GM10266 (cell line): ENCODE results near the gene CDK17.
"Not testable (repeated sequence)": the region's sequence is repeated elsewhere in the genome, so short reads cannot be mapped to it uniquely, and the experiment has no call there.

Experiments
- DNase-seq: peaks from one replicate; pipeline ENCODE4 v3.0.0; 2012; ENCODE audit errors: extremely low spot score
- TF ChIP-seq, protein P1 (sequence below): IDR thresholded peaks from 2 replicates; pipeline ENCODE4 v1.5.1; 2012; ENCODE audit warnings: mild to moderate bottlenecking, low read depth; ENCODE audit not compliant: control insufficient read depth, insufficient read depth; ENCODE audit errors: missing control alignments

Gene CDK17

DNA sequence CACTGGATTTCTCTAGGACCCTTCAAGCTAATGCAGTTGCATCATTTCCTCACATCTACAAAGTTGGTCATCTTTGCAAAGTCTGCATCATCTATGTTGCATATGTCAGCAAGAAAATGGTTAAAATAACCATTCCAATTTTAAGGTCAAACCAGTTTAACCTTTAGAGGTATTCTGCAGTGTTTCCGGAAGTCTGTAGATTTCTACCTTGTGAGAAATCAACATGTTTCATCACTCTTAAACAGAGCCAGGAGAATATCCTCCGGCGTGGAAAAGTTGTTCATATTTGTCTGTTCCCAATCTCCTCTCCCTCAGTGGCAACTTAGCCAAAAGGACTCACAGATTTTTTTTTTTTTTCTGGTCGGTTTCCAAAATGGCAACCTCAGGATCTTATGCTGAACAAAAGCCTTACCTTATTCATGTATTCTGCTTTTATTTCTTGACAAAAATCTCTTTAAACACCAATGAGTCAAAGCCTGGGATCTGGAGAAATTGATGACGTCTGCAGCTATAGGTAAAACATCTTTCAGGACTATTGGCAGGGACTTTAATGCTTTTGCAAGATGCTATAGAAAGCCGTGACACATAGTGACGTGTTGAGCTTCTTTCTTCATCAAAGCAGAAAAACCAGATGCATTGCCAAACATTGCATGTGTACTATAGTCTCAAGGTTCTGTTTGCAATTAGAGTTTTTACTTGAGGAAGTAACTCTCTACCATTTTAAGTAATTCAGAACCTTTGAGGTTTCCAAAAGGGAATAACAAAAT, 16.0 kb upstream of the CDK17 start:
- DNase-seq: no peak
- TF ChIP-seq, protein P1, sequence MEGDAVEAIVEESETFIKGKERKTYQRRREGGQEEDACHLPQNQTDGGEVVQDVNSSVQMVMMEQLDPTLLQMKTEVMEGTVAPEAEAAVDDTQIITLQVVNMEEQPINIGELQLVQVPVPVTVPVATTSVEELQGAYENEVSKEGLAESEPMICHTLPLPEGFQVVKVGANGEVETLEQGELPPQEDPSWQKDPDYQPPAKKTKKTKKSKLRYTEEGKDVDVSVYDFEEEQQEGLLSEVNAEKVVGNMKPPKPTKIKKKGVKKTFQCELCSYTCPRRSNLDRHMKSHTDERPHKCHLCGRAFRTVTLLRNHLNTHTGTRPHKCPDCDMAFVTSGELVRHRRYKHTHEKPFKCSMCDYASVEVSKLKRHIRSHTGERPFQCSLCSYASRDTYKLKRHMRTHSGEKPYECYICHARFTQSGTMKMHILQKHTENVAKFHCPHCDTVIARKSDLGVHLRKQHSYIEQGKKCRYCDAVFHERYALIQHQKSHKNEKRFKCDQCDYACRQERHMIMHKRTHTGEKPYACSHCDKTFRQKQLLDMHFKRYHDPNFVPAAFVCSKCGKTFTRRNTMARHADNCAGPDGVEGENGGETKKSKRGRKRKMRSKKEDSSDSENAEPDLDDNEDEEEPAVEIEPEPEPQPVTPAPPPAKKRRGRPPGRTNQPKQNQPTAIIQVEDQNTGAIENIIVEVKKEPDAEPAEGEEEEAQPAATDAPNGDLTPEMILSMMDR: no peak

DNA sequence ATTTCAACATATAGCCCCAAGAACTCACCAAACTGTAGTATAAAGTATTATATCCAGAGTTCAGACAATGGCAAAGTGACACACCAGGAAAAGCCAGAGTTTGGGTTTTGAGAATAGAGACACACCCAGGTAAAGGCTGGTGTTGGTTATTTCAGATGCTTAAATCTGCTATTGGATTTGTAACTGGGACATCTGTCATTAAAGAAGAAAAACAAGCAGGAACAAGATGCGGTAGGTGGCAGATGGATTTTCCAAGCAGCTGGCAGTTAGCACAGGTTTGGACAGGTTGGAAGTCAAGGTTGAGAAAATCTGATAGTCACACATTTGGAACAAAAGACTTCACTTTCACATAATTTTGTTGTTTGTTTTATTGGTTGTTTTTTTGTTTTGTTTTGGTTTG, 14.4 kb upstream of the CDK17 start:
- TF ChIP-seq, protein P1: no peak
- DNase-seq: no peak

DNA sequence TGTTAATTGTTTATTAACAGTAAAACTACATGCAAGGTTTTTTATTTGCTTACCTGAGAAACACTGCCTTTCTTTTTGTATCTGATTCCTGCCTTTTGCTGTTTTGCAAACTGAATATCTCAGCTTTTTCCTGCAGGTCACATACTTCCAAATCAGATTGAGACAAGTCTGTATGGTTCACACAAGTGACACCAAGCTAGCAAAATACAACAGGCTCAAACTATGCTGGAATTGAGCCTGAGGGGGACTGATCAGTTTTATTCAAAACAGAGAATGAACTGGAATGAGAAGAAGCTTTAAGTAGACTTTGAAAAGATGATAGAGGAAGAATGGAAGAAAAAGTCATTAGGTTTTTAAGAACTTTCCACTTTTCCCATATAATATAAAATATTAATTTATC, 12.2 kb upstream of the CDK17 start:
- TF ChIP-seq, protein P1: no peak
- DNase-seq: no peak

DNA sequence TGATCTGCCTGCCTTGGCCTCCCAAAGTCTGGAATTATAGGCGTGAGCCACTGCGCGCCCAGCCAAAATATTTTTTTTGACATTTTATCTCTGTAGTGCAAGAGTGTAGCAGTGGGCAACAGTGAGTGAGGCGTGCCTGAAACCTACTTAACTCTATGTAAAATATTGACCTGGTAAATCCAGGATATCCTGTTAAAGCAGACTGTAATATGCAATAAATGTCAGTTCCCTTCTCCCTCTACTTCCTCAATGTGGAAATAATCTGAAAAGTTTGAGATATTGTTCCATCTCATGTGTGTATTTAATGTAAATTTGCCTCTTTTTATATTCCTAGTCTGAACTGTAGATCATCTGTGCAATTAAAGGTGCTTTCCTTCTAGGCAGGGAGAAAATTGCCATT, 9.5 kb upstream of the CDK17 start:
- TF ChIP-seq, protein P1: no peak
- no peak for DNase-seq

DNA sequence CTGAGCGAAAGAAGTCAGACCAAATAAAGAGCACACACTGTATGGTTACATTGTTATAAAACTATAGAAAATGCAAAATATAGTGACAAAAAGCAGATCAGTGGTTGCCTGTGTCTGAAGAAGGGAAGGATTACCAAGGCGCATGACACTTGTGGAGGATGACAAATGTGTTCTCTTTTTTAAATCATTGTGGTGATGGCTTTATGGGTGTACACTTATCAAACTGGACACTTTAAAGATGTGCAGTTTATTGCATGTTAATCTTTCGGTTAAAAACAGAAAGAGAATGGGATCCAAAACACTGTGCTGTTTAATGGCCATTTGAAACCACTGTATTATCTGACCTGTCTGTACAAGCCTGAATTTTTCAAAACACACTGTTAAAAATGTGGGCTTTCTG, 8.8 kb upstream of the CDK17 start:
- TF ChIP-seq, protein P1: no peak
- DNase-seq: no peak

DNA sequence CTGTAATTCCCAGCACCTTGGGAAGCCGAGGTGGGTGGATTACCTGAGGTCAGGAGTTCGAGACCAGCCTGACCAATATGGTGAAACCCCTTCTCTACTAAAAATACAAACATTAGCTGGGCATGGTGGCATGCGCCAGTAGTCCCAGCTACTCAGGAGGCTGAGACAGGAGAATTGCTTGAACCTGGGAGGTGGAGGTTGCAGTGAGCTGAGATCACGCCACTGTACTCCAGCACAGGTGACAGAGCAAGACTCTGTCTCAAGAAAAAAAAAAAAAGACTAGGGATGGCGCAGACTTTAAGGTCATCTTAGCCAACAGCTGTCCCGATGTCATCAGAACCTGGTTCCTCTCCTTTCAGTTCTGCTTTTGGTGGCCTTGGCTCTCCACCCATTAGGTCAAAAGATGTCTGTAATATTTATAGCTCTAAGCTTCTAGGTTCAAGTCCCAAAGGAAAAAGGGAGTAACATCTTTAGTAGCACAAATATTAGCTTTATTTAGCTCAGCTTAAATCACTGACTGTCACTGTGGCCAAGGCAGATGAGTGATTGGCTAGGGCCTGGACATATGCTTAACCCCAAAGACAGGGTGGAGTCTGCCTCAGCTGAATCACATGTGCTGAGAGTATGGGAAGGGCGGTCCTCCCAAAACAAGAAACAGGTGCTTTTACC, 7.3 kb upstream of the CDK17 start:
- peak; percentile 71 for DNase-seq

DNA sequence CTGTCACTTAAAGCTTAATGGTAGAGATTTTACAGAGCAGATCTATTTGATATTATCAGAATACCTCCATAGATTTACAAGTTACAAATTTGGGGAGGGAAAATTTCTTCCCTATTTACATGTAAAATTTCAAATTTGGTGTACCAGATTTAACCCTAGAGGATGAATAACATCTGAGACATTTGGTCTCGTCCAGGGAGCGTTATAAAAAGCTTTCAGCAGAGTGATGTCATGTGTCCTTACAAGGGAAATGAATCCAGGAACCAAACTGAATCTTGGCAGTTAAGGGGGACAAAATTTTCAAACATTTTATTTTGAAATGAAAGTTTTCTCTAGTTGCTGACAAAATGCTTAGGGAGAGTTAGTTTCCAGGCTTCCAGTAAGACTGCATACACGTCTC, 4.5 kb upstream of the CDK17 start:
- TF ChIP-seq, protein P1: no peak
- no peak for DNase-seq

DNA sequence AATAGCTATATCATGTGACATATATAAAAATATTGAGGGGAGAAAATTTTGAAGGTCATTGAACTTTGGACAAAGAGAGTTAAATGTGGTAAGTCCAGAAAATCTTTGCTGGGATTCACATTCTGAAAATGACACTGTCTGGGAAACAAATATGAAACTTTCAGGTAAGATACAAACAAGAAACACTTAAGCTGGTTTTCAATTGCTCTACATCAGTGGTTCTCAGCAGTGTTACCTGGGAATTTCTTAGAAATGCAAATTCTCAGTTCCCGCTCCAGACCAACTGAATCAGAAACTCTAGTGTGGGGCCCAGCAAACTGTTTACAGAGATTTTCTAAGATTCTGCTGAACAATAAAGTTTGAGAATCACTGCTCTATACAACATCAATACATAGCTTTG, 3.6 kb upstream of the CDK17 start:
- DNase-seq: no peak
- TF ChIP-seq, protein P1: no peak

DNA sequence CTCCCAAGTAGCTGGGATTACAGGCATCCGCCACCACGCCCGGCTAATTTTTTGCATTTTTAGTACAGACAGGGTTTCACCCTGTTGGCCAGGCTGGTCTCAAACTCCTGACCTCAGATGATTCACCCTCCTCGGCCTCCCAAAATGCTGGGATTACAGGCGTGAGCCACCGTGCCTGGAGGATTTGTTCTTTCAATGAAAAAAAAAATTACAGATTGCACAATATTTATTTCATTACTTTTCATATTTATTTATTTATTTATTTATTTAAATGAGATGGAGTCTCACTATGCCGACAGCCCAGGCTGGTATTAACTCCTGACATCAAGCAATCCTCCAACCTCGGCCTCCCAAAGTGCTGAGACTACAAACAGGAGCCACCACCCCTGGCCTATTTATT, 2.3 kb upstream of the CDK17 start:
- DNase-seq: not testable (repeated sequence)
